ENCODE measurements around the gene ADAM22.

DNA sequence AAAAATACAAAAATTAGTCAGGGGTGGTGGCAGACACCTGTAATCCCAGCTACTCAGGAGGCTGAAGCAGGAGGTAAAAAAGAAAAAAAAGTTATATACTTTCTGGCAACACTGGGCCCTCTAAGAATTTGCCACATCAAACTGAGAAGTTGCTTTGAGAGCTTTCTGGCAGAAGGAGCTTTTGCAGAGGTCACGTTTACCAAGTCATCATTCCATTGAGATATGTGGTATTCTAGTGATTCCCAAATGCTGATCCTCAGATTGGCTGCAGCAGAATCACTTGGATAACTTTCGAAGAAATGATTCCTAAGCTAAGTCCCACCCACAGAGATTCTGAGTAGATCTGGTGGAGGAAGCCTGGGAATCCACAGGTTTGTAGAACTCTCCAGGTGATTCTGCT lies 80.5 kb downstream of the ADAM22 start:
- TF ChIP-seq EZH2 (IDR thresholded peaks at IDR 0.05; ENCODE audit: insufficient read depth, poor library complexity, severe bottlenecking) (no peak), EZH2phosphoT487 (IDR thresholded peaks at IDR 0.05; ENCODE audit: insufficient read depth, low read depth) (no peak)

Measured in GM23248 (cell line).